SJSA1 (cell line): Measurements from ENCODE around the gene PHF2. TPM values are rescaled to one million over a fixed set of nuclear protein-coding genes. Genes with fewer than 3 reads are reported as not detected.
A peak's percentile ranks its signal among the peaks of the same experiment; 100 is the strongest.

Experiments
- DNase-seq, 2 experiments: peaks; one replicate each; pipeline ENCODE4 v3.0.0-alpha.2; 2015 to 2020; ENCODE audit warnings: low spot score in 2 of 2, low read depth in 1 of 2
- H3K27ac ChIP-seq: fragments of 250-450 bp; sonication (Bioruptor Pico); 2 replicates; pipeline ENCODE4 v1.5.1; 2020; ENCODE audit warnings: mild to moderate bottlenecking, moderate library complexity
- H3K27me3 ChIP-seq: fragments of 250-450 bp; sonication (Bioruptor Pico); replicated peaks from 2 replicates; pipeline ENCODE4 v1.5.1; 2020; ENCODE audit warnings: mild to moderate bottlenecking, moderate library complexity
- H3K36me3 ChIP-seq: fragments of 250-450 bp; sonication (Bioruptor Pico); 2 replicates; pipeline ENCODE4 v1.5.1; 2020; ENCODE audit warnings: mild to moderate bottlenecking
- H3K4me1 ChIP-seq: fragments of 250-450 bp; sonication (Bioruptor Pico); replicated peaks from 2 replicates; pipeline ENCODE4 v1.6.1; 2021; ENCODE audit warnings: mild to moderate bottlenecking
- H3K4me3 ChIP-seq: fragments of 250-450 bp; sonication (Bioruptor Pico); 2 replicates; pipeline ENCODE4 v1.5.1; 2020; ENCODE audit warnings: mild to moderate bottlenecking
- H3K9me3 ChIP-seq: fragments of 250-450 bp; sonication (Bioruptor Pico); replicated peaks from 2 replicates; pipeline ENCODE4 v1.5.1; 2020; ENCODE audit warnings: mild to moderate bottlenecking
- total RNA-seq: library from RNA; depleted of rRNA; stranded (reverse); fragments of >200 nt; shearing (Covaris generic); gene quantifications from 2 replicates; pipeline ENCODE4 v1.2.3, GENCODE V29; 2014

The PHF2 gene
- total RNA-seq, 1 experiment from 2014 or later: 19.9 TPM

DNA sequence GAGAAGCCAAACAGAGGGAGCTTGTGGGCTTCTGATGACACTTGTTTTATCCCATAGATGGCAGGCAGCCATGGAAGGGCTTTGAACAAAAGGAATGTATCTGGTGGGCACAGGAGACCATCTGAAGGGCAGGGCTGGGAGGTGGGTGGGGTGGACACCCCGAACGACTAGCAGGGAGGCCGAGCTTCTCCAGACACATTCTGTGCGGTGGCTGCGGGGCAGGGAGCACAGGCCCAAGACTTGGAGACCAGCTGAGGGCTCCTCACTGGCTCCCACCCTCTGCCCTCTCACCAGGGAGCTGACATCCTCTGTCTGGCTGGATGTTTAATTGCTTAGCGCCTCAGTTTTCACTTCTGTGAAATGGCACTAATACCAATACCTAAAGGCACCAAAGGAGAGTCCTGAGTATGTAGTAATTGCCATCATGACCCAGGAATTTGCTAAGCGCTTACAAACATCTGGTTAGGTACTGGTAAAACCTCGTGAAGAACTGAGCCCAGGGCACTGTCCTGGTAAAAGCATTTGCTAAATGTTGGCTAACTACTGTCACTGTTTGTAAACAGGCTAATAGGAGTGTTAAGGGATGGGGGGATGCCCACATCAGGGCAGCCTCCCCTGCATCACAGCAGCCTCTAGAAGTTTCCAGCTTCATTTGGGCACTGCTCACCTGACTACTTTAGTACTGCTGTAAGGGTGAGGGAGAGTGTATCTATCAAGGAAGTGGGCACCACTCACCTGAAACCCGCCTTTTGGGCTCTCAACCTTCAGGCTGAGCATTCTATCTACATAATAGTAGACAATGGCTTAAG lies 2.1 kb upstream of the PHF2 start:
- H3K4me3 ChIP-seq: no peak overlapping the region
- H3K36me3 ChIP-seq: no peaks in the 10 kb centered on the region
- no peak overlapping the region for H3K27ac ChIP-seq
- H3K27me3 ChIP-seq: no peaks in the 10 kb centered on the region
- H3K4me1 ChIP-seq: peaks cover 21% of the 10 kb centered on the region
- DNase-seq: peak in 1 of 2 experiments; percentile 18
- H3K9me3 ChIP-seq: 0 out of 2 replicates have a peak, but pooled peaks cover 3% of the 10 kb centered on the region

DNA sequence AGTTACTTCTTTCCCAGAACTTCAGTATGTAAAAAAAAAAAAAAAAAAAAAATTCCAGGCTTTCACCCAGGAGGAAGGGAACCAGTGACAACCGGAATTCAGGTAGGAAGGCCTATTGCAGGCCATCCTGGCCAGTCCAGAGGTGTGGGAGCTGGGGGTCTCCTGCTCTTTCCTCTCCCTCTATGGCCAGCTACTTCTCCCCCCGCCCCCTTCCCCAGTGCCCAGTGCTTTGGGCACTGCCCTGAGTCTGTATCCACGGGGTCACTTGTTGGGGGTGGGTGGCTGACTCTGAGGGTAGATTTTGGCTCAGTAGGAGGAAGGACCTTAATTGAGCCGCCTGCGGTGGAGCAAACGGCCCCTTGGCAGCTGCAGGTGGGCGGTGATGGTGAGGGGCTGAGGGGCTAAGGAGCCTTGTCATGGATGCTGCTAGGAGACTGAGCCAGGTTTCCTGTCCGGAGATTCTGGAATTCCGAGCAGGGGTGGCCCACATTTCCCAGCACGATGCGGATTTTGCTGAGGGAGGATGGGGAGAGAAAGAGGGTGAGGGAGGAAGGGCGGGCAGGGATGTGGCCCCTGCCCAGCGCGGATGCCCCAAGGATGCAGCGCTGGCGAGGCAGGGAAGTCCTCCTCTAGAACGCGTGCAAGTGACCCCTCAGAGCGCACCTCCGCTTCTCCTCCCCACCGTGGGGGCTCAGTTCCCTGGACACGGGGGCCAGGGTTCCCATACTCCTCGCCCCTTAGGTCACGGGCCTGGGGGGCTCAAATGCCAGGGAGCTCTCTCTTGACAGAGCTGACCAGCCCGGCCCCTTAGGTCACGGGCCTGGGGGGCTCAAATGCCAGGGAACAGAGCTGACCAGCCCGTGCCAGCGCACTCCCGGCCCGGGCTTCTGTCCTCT lies 1.2 kb upstream of the PHF2 start:
- Histone ChIP-seq H3K9me3 (0 out of 2 replicates have a peak, but pooled peaks cover 3% of the 10 kb centered on the region), H3K27ac (peak overlapping the region; percentile 52; the same call in 1 of the 2 replicates), H3K27me3 (no peaks in the 10 kb centered on the region), H3K4me3 (peak overlapping the region; percentile 79), H3K36me3 (no peaks in the 10 kb centered on the region), H3K4me1 (peaks cover 21% of the 10 kb centered on the region)
- peak in 1 of 2 experiments; percentile 24 for DNase-seq

DNA sequence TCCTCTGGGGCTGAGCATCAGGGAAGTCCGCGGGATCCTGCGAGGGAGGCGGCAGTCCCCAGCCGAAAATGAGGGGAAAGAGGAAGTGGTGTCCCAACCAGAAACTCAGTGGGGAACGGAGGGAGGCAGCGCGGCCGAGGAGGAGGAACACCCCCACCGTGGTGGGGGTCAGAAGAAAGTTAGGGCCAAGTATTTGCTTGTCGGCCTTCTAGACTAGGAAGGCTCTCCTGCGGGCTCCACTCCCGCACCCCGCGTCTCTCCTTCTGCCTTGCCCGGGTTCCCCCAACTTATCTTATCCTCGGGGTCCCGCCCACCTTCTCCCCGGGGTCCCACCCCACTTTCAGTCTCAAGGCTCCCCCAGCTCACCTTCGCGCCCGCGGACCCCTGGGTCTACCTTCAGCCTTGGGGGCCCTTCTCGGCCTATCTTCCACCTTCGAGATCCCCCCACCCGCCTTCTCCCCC lies 557 bp upstream of the PHF2 start:
- peak; percentile 43 to 44 for DNase-seq
- H3K36me3 ChIP-seq: no peaks in the 10 kb centered on the region
- peak overlapping the region; percentile 52; the same call in 1 of the 2 replicates for H3K27ac ChIP-seq

DNA sequence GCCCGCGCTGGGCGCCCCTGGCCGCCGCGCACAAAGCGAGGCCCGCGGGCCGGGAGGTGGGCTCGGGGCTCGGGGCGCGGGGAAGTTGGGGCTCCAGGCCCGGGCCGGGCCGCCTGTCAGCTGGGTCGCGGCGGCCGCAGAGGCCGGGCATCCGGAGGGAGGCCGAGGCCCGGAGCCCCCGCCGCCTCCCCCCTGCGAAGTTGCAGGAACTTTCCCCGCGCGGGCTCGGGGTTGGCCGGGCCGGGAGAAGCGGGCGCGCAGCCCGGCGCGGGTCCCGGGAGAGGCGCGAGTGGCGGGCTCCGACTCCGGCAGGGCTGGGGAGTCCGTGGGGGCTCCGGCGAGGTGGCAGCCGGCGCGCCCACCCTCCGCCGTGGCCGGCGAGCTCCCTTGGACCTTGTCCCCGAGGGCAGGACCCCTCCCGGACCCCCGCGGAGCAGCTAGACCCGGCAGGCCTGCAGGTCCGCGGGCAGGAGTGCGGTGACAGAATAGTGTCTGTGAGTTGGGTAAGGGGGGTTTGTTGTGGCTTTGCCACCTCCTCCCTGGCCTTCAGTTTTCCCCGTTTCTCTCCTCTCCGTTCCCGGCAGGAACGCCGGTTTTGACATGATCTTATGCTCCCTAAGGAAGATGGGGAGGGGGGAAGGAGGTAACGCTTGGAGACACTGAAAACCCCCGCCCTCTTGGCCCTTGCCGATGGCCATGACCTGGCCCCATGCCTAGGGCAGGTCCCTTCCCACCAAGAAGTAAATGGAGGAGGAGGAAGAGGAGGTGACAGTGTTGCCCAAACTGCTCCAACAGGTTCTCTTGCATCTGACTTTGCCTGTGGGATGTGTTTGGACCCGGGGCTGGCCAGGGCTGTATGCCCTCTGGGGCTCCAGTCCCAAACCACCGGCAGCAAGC lies 942 bp downstream of the PHF2 start:
- Histone ChIP-seq H3K4me3 (peak overlapping the region; percentile 79), H3K27me3 (no peaks in the 10 kb centered on the region), H3K9me3 (no peaks in the 10 kb centered on the region), H3K36me3 (no peaks in the 10 kb centered on the region), H3K4me1 (peaks cover 21% of the 10 kb centered on the region), H3K27ac (no peak overlapping the region)
- peak; percentile 32 to 42 for DNase-seq

More for the DNA sequence above, 557 bp upstream of the PHF2 start:
- H3K4me3 ChIP-seq: peak overlapping the region; percentile 79
- no peaks in the 10 kb centered on the region for H3K27me3 ChIP-seq
- H3K4me1 ChIP-seq: peaks cover 21% of the 10 kb centered on the region
- H3K9me3 ChIP-seq: 0 out of 2 replicates have a peak, but pooled peaks cover 2% of the 10 kb centered on the region

DNA sequence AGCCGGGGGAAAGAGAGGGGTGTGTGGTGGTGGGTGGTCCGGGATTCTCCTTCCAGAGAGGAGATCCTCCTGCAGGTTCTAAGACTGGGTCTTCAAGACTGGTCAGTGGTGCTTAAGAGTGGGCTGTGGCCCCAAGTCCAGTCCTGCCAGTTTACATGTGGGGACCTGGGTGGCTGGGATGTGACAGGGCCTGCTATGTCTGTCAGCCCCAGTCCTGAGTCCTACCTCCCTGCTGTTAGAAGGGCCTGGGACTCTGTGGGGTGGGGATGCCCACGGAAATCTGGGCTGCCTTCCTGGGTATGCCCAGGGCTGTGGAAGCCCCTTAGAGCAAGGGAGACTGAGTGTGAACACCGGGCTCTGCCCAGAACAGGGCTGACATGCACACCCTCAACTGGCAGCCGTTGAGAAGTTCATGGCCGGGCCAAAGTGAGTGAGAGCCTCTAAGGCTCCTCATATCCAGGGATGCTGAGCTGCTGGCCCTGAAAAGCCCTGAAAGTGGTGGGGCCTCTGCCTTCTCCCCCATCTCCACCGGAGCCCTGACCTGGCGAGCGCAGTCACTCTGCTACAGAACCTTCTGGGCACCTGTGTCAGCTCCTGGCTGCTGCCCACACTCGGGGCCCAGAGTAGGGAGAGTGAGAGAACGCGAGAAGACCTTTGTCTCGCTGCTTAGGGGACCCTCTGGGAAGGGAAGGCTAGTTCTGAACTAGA lies 1.7 kb downstream of the PHF2 start:
- no peaks in the 10 kb centered on the region for H3K27me3 ChIP-seq
- H3K9me3 ChIP-seq: no peaks in the 10 kb centered on the region
- H3K36me3 ChIP-seq: no peaks in the 10 kb centered on the region
- H3K27ac ChIP-seq: no peak overlapping the region
- DNase-seq: peak; percentile 15 to 29
- peaks cover 21% of the 10 kb centered on the region for H3K4me1 ChIP-seq
- peak overlapping the region; percentile 79 for H3K4me3 ChIP-seq

GRCh38 chr9:93578844-93579243 lies 2.5 kb downstream of the PHF2 start:
- DNase-seq: peak in 1 of 2 experiments; percentile 13
- Histone ChIP-seq H3K27ac (no peak overlapping the region), H3K27me3 (no peaks in the 10 kb centered on the region), H3K36me3 (no peaks in the 10 kb centered on the region), H3K9me3 (no peaks in the 10 kb centered on the region), H3K4me3 (no peak overlapping the region), H3K4me1 (peaks cover 21% of the 10 kb centered on the region)

GRCh38 chr9:93579711-93580516 lies 3.5 kb downstream of the PHF2 start:
- Histone ChIP-seq H3K27ac (no peak overlapping the region), H3K4me1 (peaks cover 21% of the 10 kb centered on the region), H3K9me3 (no peaks in the 10 kb centered on the region), H3K36me3 (no peaks in the 10 kb centered on the region), H3K4me3 (no peak overlapping the region), H3K27me3 (no peaks in the 10 kb centered on the region)
- DNase-seq: peak in 1 of 2 experiments; percentile 34

DNA sequence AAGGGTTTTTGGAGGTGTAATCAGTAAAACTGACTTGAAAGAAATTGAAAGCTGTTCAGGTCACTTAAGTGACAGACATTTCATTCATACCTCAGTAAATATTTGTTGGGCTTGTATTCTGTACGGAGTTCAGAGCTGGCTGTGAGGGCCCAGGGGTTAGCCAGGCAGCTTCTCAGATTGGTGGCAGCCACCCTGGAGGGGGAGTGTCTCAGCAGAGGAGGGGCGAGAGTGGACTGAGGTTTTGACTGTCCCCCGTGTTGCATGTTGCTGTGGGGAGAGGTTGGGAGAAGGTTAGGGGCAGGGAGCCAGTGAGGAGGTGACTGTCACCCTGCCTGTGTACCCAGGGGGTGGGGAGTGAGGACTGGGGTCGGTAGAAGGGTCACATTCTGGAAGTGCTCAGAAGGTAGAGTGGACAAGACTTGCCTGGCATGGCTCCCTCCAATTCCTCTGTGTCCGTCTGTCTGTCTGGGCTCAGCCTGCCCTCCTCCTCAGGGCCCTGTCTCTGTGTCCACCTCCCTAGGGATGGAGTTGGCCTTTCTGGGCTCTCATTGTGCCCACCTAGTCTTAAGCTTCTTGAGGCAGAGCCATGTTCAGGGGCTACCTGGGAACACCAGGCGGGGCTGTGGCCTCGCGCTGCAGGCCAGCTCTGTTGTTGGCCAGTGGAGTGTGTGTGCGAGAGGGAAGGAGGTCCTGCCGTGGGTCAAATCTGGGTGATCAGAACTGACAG lies 4.4 kb downstream of the PHF2 start:
- Histone ChIP-seq H3K36me3 (no peaks in the 10 kb centered on the region), H3K4me1 (peaks cover 13% of the 10 kb centered on the region), H3K27me3 (no peaks in the 10 kb centered on the region), H3K27ac (no peak overlapping the region), H3K4me3 (no peak overlapping the region), H3K9me3 (no peaks in the 10 kb centered on the region)
- peak in 1 of 2 experiments; percentile 28 for DNase-seq

- peak in 1 of 2 experiments; percentile 22 for DNase-seq
- H3K9me3 ChIP-seq: no peaks in the 10 kb centered on the region
- no peaks in the 10 kb centered on the region for H3K36me3 ChIP-seq
- peaks cover 13% of the 10 kb centered on the region for H3K4me1 ChIP-seq
- H3K4me3 ChIP-seq: no peak overlapping the region
- H3K27me3 ChIP-seq: no peaks in the 10 kb centered on the region
- H3K27ac ChIP-seq: no peak overlapping the region
Observed at GRCh38 chr9:93582115-93582514, 5.7 kb downstream of the PHF2 start.

DNA sequence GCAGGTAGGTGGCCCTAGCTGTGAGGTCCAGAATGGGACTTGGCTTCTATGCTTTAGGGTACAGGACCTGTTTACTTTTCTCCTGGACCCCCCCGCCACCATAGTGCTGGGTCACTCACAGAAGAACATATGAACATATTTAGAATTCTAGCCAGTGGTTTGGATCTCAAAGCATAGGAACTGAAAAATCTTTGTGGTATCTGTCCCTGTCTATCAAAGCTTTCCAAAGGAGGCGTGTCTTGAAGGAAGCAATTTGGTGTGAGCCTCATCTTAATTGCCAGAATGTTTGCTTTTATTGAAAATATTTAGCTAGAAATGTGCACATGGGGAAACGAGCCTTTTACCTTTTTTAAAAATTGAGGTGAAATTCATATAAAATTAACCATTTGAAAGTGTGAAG lies 6.2 kb downstream of the PHF2 start:
- H3K9me3 ChIP-seq: no peaks in the 10 kb centered on the region
- no peaks in the 10 kb centered on the region for H3K36me3 ChIP-seq
- no peak overlapping the region for H3K27ac ChIP-seq
- H3K4me3 ChIP-seq: no peak overlapping the region
- DNase-seq: no peak
- H3K27me3 ChIP-seq: no peaks in the 10 kb centered on the region
- peaks cover 9% of the 10 kb centered on the region for H3K4me1 ChIP-seq

DNA sequence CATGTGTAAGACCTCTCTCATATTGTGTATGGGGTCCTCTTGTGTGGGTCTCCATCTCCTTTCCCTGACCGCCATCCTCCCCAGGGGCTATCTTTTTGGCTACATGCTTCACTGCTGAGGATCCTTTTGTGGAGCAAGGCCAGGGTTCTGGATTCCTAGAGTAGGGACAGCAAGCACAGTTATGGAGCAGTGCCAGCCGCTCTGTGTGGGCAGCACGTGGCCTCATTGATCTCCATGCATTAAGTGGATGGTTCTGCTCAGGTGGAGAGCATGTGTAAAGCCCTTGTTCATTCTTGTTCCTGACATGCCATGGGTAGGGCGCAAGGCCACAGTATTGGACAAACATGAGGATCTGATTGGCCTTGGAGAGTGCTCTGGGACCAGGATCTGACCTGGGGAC lies 8.9 kb downstream of the PHF2 start:
- H3K27ac ChIP-seq: no peak overlapping the region
- no peaks in the 10 kb centered on the region for H3K9me3 ChIP-seq
- H3K36me3 ChIP-seq: no peaks in the 10 kb centered on the region
- no peak overlapping the region for H3K4me3 ChIP-seq
- H3K4me1 ChIP-seq: no peaks in the 10 kb centered on the region
- no peaks in the 10 kb centered on the region for H3K27me3 ChIP-seq
- DNase-seq: no peak
